GM12865 (cell line): ENCODE measurements around the gene FAM180B.

Experiments used
- DNase-seq: peaks from one replicate; pipeline ENCODE4 v3.0.0; 2010; ENCODE audit warnings: low read depth
- H3K4me3 ChIP-seq: 2 replicates; pipeline ENCODE4 v1.5.1; 2011; ENCODE audit warnings: mild to moderate bottlenecking, low read depth, low read length, control low read depth
- TF ChIP-seq, protein P1 (sequence below): IDR thresholded peaks from 2 replicates; pipeline ENCODE4 v1.5.1; 2011; ENCODE audit warnings: low read length, control low read depth, low read depth, inconsistent platforms; ENCODE audit not compliant: insufficient read depth; ENCODE audit errors: missing control alignments

Gene FAM180B

DNA sequence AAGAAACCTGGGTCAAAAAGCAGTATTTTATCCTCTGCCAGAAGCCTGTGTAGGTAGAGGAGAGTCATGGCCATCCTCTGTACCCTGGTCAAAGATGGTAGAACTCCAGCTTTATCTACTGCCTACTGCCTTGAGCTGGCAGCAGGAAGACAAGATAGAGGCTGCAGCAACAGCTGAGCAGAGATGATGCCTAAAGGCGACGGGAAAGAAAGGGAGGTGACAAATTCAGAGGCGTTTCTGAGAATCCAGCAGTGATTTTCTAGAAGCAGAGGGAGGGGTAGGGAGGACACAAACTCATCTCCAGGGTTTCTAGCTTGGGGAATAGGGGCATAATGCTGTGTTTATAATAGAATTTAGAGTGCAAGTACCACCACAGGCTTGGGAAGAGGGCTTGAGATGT lies 23.2 kb downstream of the FAM180B start:
- no peak for DNase-seq
- TF ChIP-seq, protein P1, sequence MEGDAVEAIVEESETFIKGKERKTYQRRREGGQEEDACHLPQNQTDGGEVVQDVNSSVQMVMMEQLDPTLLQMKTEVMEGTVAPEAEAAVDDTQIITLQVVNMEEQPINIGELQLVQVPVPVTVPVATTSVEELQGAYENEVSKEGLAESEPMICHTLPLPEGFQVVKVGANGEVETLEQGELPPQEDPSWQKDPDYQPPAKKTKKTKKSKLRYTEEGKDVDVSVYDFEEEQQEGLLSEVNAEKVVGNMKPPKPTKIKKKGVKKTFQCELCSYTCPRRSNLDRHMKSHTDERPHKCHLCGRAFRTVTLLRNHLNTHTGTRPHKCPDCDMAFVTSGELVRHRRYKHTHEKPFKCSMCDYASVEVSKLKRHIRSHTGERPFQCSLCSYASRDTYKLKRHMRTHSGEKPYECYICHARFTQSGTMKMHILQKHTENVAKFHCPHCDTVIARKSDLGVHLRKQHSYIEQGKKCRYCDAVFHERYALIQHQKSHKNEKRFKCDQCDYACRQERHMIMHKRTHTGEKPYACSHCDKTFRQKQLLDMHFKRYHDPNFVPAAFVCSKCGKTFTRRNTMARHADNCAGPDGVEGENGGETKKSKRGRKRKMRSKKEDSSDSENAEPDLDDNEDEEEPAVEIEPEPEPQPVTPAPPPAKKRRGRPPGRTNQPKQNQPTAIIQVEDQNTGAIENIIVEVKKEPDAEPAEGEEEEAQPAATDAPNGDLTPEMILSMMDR: no peak
- H3K4me3 ChIP-seq: no peak overlapping the region

DNA sequence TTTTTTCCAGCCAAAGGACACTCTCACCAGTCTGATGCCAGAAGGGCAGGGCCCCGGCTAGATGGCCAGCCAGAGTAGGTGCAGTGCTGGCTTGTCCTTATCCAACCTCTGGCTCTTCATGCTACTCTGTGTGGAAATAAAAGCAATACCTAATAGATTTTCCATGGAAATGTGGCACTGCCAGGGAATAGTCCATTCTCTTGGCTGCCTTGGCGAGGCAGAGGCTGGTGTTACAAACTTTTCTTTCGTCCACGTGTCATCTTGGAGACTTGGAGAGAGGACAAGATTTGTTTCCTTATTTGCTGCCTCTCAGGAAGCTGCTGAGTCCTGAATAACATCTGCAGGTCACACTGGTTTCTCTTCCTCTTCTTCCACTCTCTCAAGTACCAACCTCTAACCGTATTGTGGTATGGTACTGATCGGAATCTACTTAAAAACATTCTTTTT lies 24.9 kb downstream of the FAM180B start:
- TF ChIP-seq, protein P1: no peak
- no peak overlapping the region for H3K4me3 ChIP-seq

DNA sequence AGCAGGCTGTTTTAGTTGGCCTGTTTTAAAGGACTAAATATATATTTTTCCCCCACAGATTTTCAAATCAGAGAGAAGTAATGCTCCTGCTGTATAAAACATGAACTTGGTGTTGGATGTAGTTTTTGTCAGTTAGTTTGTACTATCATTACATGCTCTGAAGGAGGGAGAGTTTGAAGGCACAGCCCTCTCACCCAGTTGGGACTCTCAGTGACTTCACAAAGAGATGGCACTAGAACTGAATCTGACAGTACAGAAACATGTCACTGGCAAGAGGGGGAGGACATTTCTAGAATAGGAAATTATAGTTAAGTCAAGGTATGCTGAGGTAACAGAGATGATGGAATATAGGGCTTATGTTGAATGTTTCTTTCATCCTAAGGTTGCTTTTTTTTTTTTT lies 28.8 kb downstream of the FAM180B start:
- DNase-seq: no peak
- no peak overlapping the region for H3K4me3 ChIP-seq
- TF ChIP-seq, protein P1: no peak

More for the DNA sequence above, 24.9 kb downstream of the FAM180B start:
- DNase-seq: peak; percentile 54

DNA sequence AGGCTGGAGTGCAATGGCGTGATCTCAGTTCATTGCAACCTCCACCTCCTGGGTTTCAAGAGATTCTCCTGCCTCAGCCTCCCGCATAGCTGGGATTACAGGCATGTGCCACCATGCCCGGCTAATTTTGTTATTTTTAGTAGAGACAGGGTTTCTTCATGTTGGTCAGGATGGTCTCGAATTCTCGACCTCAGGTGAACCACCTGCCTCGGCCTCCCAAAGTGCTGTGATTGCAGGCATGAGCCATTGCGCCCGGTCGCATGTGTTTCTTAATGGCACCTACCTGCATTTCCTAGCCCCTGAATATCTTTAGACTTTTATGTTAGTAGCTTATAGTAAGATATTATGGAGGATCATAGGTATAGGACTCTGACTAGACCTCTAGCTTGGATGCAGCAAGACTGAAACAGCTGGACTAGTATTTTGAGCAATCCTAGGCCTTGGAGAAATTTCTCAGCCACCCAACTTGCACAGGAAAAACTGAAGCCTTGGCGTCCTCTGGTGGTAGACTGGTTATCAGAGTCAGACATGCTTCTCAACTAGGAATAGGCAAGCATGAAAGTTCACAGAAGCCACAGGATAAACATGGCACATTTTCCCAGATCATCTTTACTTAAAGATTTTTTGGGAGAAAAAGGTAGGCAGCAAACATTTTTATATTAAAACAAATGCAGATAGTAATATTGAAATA lies 30.4 kb downstream of the FAM180B start:
- DNase-seq: peak; percentile 53
- TF ChIP-seq, protein P1: peak; percentile 71

DNA sequence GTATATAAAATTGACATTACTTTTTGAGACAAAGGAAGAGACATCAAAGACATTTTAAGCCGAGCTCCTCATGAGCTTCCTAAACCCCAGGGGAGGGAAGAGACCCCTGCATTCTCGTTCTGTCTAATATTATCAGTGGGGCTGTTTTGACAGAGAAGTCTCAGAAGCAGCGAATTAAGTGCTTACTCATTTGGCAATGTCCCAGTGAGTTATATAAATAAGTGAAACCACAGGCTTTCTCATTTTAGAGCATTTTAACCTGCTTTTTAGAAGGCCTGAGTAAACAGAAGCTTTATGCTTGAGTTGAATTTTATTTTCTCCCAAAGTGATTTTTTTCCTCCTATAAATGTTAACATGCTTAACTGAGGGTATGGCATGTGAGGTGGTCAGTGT lies 30.9 kb downstream of the FAM180B start:
- DNase-seq: peak; percentile 16
- H3K4me3 ChIP-seq: no peak overlapping the region
- TF ChIP-seq, protein P1: no peak

More for the DNA sequence above, 30.4 kb downstream of the FAM180B start:
- H3K4me3 ChIP-seq: no peak overlapping the region

DNA sequence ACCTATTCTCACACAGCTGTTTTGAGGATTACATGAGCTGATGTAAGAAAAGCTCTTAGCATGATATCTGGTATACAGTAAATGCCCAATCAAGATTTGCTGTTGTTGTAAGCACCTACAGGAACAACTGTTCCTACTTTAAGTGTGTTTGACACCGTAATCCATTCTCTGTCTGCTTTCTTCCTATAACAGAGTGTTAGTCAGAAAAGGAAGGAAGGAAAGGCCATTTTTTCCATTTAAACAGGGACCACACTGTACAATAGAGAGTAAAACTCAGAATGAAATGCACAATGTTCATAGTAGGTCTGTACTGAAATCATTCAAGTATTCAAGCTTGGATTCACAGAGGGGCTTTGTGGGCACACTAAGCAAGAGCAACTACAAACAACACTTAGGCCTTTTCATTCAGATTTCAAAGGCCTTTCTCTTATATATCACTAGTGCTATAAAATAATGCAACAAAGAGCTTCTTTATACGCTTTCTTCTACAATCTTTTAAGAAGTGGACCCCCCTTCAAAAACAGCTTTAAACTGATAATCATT lies 34.4 kb downstream of the FAM180B start:
- TF ChIP-seq, protein P1: no peak
- no peak for DNase-seq
- no peak overlapping the region for H3K4me3 ChIP-seq
